Adrenal gland (tissue), 12 donors: ENCODE results near the gene ELL. TPM values are rescaled to one million over a fixed set of nuclear protein-coding genes. Genes with fewer than 3 reads are reported as not detected.

ENCODE experiments used
- DNase-seq, 7 donors: peaks; one replicate each; pipeline ENCODE4 v3.0.0-alpha.2; 2019 to 2020
- H3K27ac ChIP-seq, 5 donors: fragments of 200-600 bp; sonication (generic) in 4 of 5; 1 replicate in 3 of 5; 2 replicates in 2 of 5; pipeline versions ENCODE4 v1.5.1 to v1.8.0; 2016 to 2020; ENCODE audit warnings: mild to moderate bottlenecking in 1 of 5
- H3K27me3 ChIP-seq: fragments of 200-600 bp; 2 replicates; pipeline ENCODE4 v1.8.0; 2021
- H3K36me3 ChIP-seq, 2 donors: fragments of 200-600 bp; replicated peaks in 1 of 2; 1 replicate in 1 of 2; 2 replicates in 1 of 2; pipeline versions ENCODE4 v1.5.1 to v1.8.0; 2018 to 2022
- H3K4me1 ChIP-seq, 2 donors: fragments of 200-600 bp; replicated peaks in 1 of 2; 1 replicate in 1 of 2; 2 replicates in 1 of 2; pipeline versions ENCODE4 v1.5.1 to v1.8.0; 2018 to 2021
- H3K4me3 ChIP-seq, 4 donors: fragments of 200-600 bp; sonication (generic) in 3 of 4; one replicate each; pipeline ENCODE4 v1.5.1; 2016 to 2018
- H3K9me3 ChIP-seq, 3 donors: fragments of 200-600 bp; sonication (generic) in 1 of 3; replicated peaks in 1 of 3; 1 replicate in 2 of 3; 2 replicates in 1 of 3; pipeline versions ENCODE4 v1.5.1 to v1.8.0; 2016 to 2021
- CTCF ChIP-seq, 6 experiments: fragments of 450-650 bp in 4 of 6; fragments of 200-600 bp in 2 of 6; sonication (generic) in 1 of 6; IDR thresholded peaks; 1 replicate in 5 of 6; 2 replicates in 1 of 6; pipeline versions ENCODE4 v1.5.1 to v1.8.0; 2016 to 2021; ENCODE audit warnings: antibody characterized with exemption in 6 of 6, mild to moderate bottlenecking in 2 of 6, moderate library complexity in 1 of 6
- POLR2A ChIP-seq, 2 donors: fragments of 450-650 bp; IDR thresholded peaks; one replicate each; pipeline ENCODE4 v1.6.1; 2017; ENCODE audit warnings: antibody characterized with exemption in 2 of 2, mild to moderate bottlenecking in 2 of 2, moderate library complexity in 1 of 2
- WGBS, 4 donors: extraction: QIAGEN DNeasy Blood & Tissue Kit in 2 of 4; methylation state at CpG; one replicate each; pipeline versions ENCODE4 v1.1.5 to v1.1.7; 2013 to 2017; 5-methylcytosine and 5-hydroxymethylcytosine counted together
- intact Hi-C, 2 donors: fragments of 100-400 bp; cut with DNase I; formaldehyde crosslinking; loops; one replicate each; pipeline versions ENCODE4 v1.14.1 to v1.15.0; 2022 to 2023
- polyA plus RNA-seq, 3 donors: library from polyadenylated mRNA; stranded (reverse); fragments of 200-250 nt in 2 of 3; fragments of 350-450 nt in 1 of 3; fragmentation: Illumina TruSeq in 1 of 3; extraction: RNeasy Lipid Tissue Mini Kit (QIAGEN cat#74804) in 1 of 3; gene quantifications; one replicate each; pipeline ENCODE4 v1.2.3, GENCODE V29; 2013 to 2014
- total RNA-seq, 9 donors: library from RNA; depleted of rRNA in 4 of 9; stranded (reverse); fragments of >200 nt in 4 of 9; fragments of 120-200 nt in 1 of 9; fragmentation: NEBNext Ultra II Directional in 1 of 9; extraction: Animal tissue kit (Norgen Biotek cat#: 25700) in 1 of 9; gene quantifications; one replicate each; pipeline versions ENCODE4 v1.1.0 to v1.2.4, GENCODE V29; 2013 to 2023
- donor health status: healthy with polysubstance abuse.
- donor health status: Bipolar disorder and iron deficiency.
- donor health status: DM: yes; HTN: yes; CAD: no.
- donor health status: DM: no; HTN: no; CAD: no.
- donor health status: DM: no; HTN: no; CAD: no.
- donor health status: DM: yes; HTN: yes; CAD: no.

Gene ELL
- total and polyA plus RNA-seq, 12 donors, result 1.8 to 28.3 (median 13.8) TPM

GRCh38 chr19:18443406-18443805, 78.5 kb downstream of the ELL start:
- Histone ChIP-seq H3K9me3 (no peaks in the 10 kb centered on the region), H3K4me1 (peaks cover 12 to 14% of the 10 kb centered on the region in 2 donors), H3K4me3 (no peak overlapping the region), H3K27me3 (no peaks in the 10 kb centered on the region), H3K27ac (no peak overlapping the region), H3K36me3 (peaks cover 0 to 42% of the 10 kb centered on the region in 2 donors)
- intact Hi-C loops, result loop anchor here in 1 of 2 donors (10.0 kb wide), 1 partner anchor 231 kb away; no protein-coding TSS in a partner anchor
- DNase-seq, result no peak
- WGBS, 4 donors, result 85 to 98% (median 93%) methylated on average over 3 to 6 of the region's 6 CpGs
- TF ChIP-seq POLR2A (IDR thresholded peaks at IDR 0.05) (no peak), CTCF (IDR thresholded peaks at IDR 0.05) (no peak)

GRCh38 chr19:18442941-18443340, 78.9 kb downstream of the ELL start:
- H3K36me3 ChIP-seq, result peaks cover 0 to 37% of the 10 kb centered on the region in 2 donors
- H3K27me3 ChIP-seq, result no peaks in the 10 kb centered on the region
- no peak for DNase-seq
- TF ChIP-seq POLR2A (IDR thresholded peaks at IDR 0.05) (no peak), CTCF (IDR thresholded peaks at IDR 0.05) (no peak)
- H3K9me3 ChIP-seq, result no peaks in the 10 kb centered on the region
- WGBS, 4 donors, result 65 to 92% (median 82%) methylated on average over 7 to 12 of the region's 12 CpGs
- H3K4me1 ChIP-seq, result peaks cover 16 to 18% of the 10 kb centered on the region in 2 donors
- no peak overlapping the region for H3K27ac ChIP-seq
- no peak overlapping the region for H3K4me3 ChIP-seq
- intact Hi-C loops, result loop anchor here in 1 of 2 donors (10.0 kb wide), 1 partner anchor 232 kb away; no protein-coding TSS in a partner anchor

- Histone ChIP-seq H3K4me3 (no peak overlapping the region), H3K4me1 (peaks cover 21 to 23% of the 10 kb centered on the region in 2 donors), H3K36me3 (peaks cover 0 to 37% of the 10 kb centered on the region in 2 donors), H3K27ac (no peak overlapping the region), H3K27me3 (no peaks in the 10 kb centered on the region), H3K9me3 (no peaks in the 10 kb centered on the region)
- peak in 1 of 7 donors; percentile 35 for DNase-seq
- intact Hi-C loops, result loop anchor here in 1 of 2 donors (10.0 kb wide), 1 partner anchor 233 kb away; no protein-coding TSS in a partner anchor
- WGBS, 4 donors, result 71 to 88% (median 85%) methylated on average over 4 to 5 of the region's 5 CpGs
- TF ChIP-seq POLR2A (IDR thresholded peaks at IDR 0.05) (no peak), CTCF (IDR thresholded peaks at IDR 0.05) (no peak)
Measured at GRCh38 chr19:18441804-18442788, 79.8 kb downstream of the ELL start.
